Fibroblast of villous mesenchyme (primary cell): ENCODE results near the gene SHCBP1L. TPM values are rescaled to one million over a fixed set of nuclear protein-coding genes. Genes with fewer than 3 reads are reported as not detected.

Experiments used
- DNase-seq: peaks from one replicate; pipeline ENCODE4 v3.0.0-alpha.2; 2010; ENCODE audit warnings: low read depth
- H3K4me3 ChIP-seq: 2 replicates; pipeline ENCODE4 v1.5.1; 2011; ENCODE audit warnings: low read depth, mild to moderate bottlenecking, low read length
- CTCF ChIP-seq: IDR thresholded peaks from 2 replicates; pipeline ENCODE4 v1.5.1; 2012; ENCODE audit warnings: low read depth, mild to moderate bottlenecking, low read length; ENCODE audit not compliant: insufficient read depth
- small RNA-seq: library from RNA; depleted of rRNA; stranded (forward); fragments of <200 nt; gene quantifications from one replicate; pipeline ENCODE3, GENCODE V24; 2012
- total RNA-seq: library from RNA; depleted of rRNA; stranded (reverse); fragments of >200 nt; gene quantifications from 2 replicates; pipeline ENCODE4 v1.2.3, GENCODE V29; 2012

SHCBP1L gene
- total RNA-seq, 1 donor, result under 0.01 TPM

DNA sequence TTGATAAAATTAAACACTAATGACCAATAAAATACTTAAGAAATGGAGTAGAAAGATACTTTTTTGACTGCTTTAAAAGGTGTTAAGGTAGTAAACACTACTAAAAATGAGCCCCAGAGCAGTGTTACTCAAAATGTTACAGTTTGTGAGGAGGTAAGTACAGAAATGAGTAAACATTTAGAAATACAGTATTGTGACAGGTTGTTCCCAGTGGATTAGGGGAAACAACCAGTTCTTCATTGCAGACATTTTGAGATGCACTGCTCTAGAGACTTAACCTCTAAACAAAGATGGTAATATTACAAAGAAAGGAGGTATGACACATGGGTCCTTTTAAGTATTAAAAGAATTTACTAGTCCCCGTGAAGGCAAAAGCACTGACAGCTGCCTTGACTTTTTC is 101.1 kb downstream of the SHCBP1L start:
- no peak overlapping the region for H3K4me3 ChIP-seq
- TF ChIP-seq CTCF, result no peak
- no peak for DNase-seq

GRCh38 chr1:182850319-182850718 is 102.6 kb downstream of the SHCBP1L start:
- no peak overlapping the region for H3K4me3 ChIP-seq
- no peak for DNase-seq
- TF ChIP-seq CTCF, result no peak

Small RNA genes within 50 kb of the gene (small RNA-seq; reads per million reads assigned to genes)
- not detected for gene HMGN1P4
- not detected for gene RNU6-41P

Other genes with a start within 250 kb of the SHCBP1L start
- 0.97 and 3.5 TPM in 2 replicates for gene NPL, start 163.4 kb downstream of the SHCBP1L start, total RNA-seq
- 116 and 160 TPM in 2 replicates for gene DHX9, start 113.8 kb downstream of the SHCBP1L start, total RNA-seq
- 541 and 761 TPM in 2 replicates for gene LAMC1, start 70.3 kb upstream of the SHCBP1L start, total RNA-seq
- gene LAMC2, start 233.1 kb upstream of the SHCBP1L start, total RNA-seq, result 4.8 and 27.6 TPM in 2 replicates